ENCODE results near the gene PARP14. TPM values are rescaled to one million over a fixed set of nuclear protein-coding genes. Genes with fewer than 3 reads are reported as not detected.

Gene PARP14
- total RNA-seq, 4 donors from 2014 or later = 6.0 to 12.3 (median 10.5) TPM

- no peak for DNase-seq
- Histone ChIP-seq H3K9me3 (no peaks in the 10 kb centered on the region), H3K27me3 (no peaks in the 10 kb centered on the region), H3K36me3 (peaks cover 0 to 5% of the 10 kb centered on the region in 2 donors), H3K27ac (peak overlapping the region in 2 of 4 donors; percentile 1 to 6), H3K4me3 (no peak overlapping the region), H3K4me1 (peaks cover 21 to 39% of the 10 kb centered on the region in 2 donors)
- no peak for ATAC-seq
- in situ Hi-C loops (cut with MboI; ENCODE audit: low sequenced_read_pairs in 4 of 4) (no loop called here), intact Hi-C loops (cut with DNase I; ENCODE audit: low total_unique reads) (no loop called here)
- TF ChIP-seq POLR2A (IDR thresholded peaks at IDR 0.05) (no peak), CTCF (IDR thresholded peaks at IDR 0.05 in 4 of 5, conservative IDR thresholded peaks at IDR 0.05 in 1 of 5) (no peak)
These were observed 85.8 kb downstream of the PARP14 start for GRCh38 chr3:122766430-122766829.

- peak in 1 of 2 donors; percentile 32 for DNase-seq
- Histone ChIP-seq H3K4me3 (no peak overlapping the region), H3K4me1 (peaks cover 30 to 52% of the 10 kb centered on the region in 2 donors), H3K27me3 (no peaks in the 10 kb centered on the region), H3K9me3 (no peaks in the 10 kb centered on the region), H3K36me3 (peaks cover 0 to 5% of the 10 kb centered on the region in 2 donors), H3K27ac (peak overlapping the region; percentile 61 to 71 (median 64))
- ATAC-seq = peak; percentile 30 to 71
- intact Hi-C loops (cut with DNase I; ENCODE audit: low total_unique reads) = no loop called here
- no peak for TF ChIP-seq CTCF (IDR thresholded peaks at IDR 0.05 in 4 of 5, conservative IDR thresholded peaks at IDR 0.05 in 1 of 5)
- no peak for TF ChIP-seq POLR2A (IDR thresholded peaks at IDR 0.05)
- in situ Hi-C loops (cut with MboI; ENCODE audit: low sequenced_read_pairs in 4 of 4) = no loop called here
These were observed 87.1 kb downstream of the PARP14 start for GRCh38 chr3:122767540-122768372.

- DNase-seq (no peak), ATAC-seq (no peak)
- H3K4me3 ChIP-seq = no peak overlapping the region
- peaks cover 40 to 54% of the 10 kb centered on the region in 2 donors for H3K4me1 ChIP-seq
- intact Hi-C loops (cut with DNase I; ENCODE audit: low total_unique reads) (no loop called here), in situ Hi-C loops (cut with MboI; ENCODE audit: low sequenced_read_pairs in 4 of 4) (no loop called here)
- peak overlapping the region; percentile 23 to 61 (median 42) for H3K27ac ChIP-seq
- no peaks in the 10 kb centered on the region for H3K9me3 ChIP-seq
- TF ChIP-seq CTCF (IDR thresholded peaks at IDR 0.05 in 4 of 5, conservative IDR thresholded peaks at IDR 0.05 in 1 of 5) (no peak), POLR2A (IDR thresholded peaks at IDR 0.05) (no peak)
- H3K27me3 ChIP-seq = no peaks in the 10 kb centered on the region
- peaks cover 0 to 5% of the 10 kb centered on the region in 2 donors for H3K36me3 ChIP-seq
These were observed 90.0 kb downstream of the PARP14 start for GRCh38 chr3:122770521-122771202.

- Histone ChIP-seq H3K4me3 (no peak overlapping the region), H3K9me3 (no peaks in the 10 kb centered on the region), H3K27me3 (no peaks in the 10 kb centered on the region), H3K4me1 (peaks cover 50 to 53% of the 10 kb centered on the region in 2 donors), H3K36me3 (peaks cover 0 to 3% of the 10 kb centered on the region in 2 donors), H3K27ac (peak overlapping the region; percentile 61 to 78 (median 72))
- no peak for TF ChIP-seq CTCF (IDR thresholded peaks at IDR 0.05 in 4 of 5, conservative IDR thresholded peaks at IDR 0.05 in 1 of 5)
- no peak for TF ChIP-seq POLR2A (IDR thresholded peaks at IDR 0.05)
- in situ Hi-C loops (cut with MboI; ENCODE audit: low sequenced_read_pairs in 4 of 4) (no loop called here), intact Hi-C loops (cut with DNase I; ENCODE audit: low total_unique reads) (no loop called here)
- ATAC-seq (no peak), DNase-seq (no peak)
These were observed 92.2 kb downstream of the PARP14 start for GRCh38 chr3:122772827-122773226.
